GM18519 (cell line): ENCODE measurements around the gene AGAP1.

Experiments
- ATAC-seq: cut with Tn5 transposase; IDR thresholded peaks from one replicate; pipeline ENCODE4 v1.9.1; 2021; ENCODE audit warnings: mild to moderate bottlenecking, moderate library complexity; ENCODE audit not compliant: unreplicated experiment, low FRiP score

Gene AGAP1

GRCh38 chr2:236167297-236168109 is 673.7 kb downstream of the AGAP1 start:
- no peak for ATAC-seq

- no peak for ATAC-seq
Measured at GRCh38 chr2:236168110-236169080, 674.6 kb downstream of the AGAP1 start, which contains the start of gene GBX2. Gene GBX2, minus strand, starts transcription at chr2:236168386. Its CDS starts 415 bp downstream, at chr2:236167971.

GRCh38 chr2:236169151-236169721 is 675.4 kb downstream of the AGAP1 start:
- no peak for ATAC-seq

GRCh38 chr2:236169741-236170589 is 676.1 kb downstream of the AGAP1 start:
- ATAC-seq, result no peak

- no peak for ATAC-seq
Measured at GRCh38 chr2:236170590-236171165, 676.8 kb downstream of the AGAP1 start.

GRCh38 chr2:236171181-236171679 is 677.4 kb downstream of the AGAP1 start:
- ATAC-seq, result no peak

GRCh38 chr2:236171680-236172254 is 677.9 kb downstream of the AGAP1 start:
- no peak for ATAC-seq

- ATAC-seq, result no peak
Measured at GRCh38 chr2:236172255-236173035, 678.6 kb downstream of the AGAP1 start.

- no peak for ATAC-seq
Measured at GRCh38 chr2:236173036-236173728, 679.3 kb downstream of the AGAP1 start.

- no peak for ATAC-seq
Measured at GRCh38 chr2:236173729-236174607, 680.1 kb downstream of the AGAP1 start.

- ATAC-seq, result no peak
Measured at GRCh38 chr2:236175548-236176150, 681.8 kb downstream of the AGAP1 start.

GRCh38 chr2:236176417-236176816 is 682.6 kb downstream of the AGAP1 start:
- ATAC-seq, result no peak

GRCh38 chr2:236176951-236177350 is 683.1 kb downstream of the AGAP1 start:
- no peak for ATAC-seq

- ATAC-seq, result no peak
Measured at GRCh38 chr2:236177604-236177966, 683.7 kb downstream of the AGAP1 start.

- no peak for ATAC-seq
Measured at GRCh38 chr2:236177967-236178889, 684.4 kb downstream of the AGAP1 start.
